GM19452 (cell line): ENCODE results near the gene TMEM120B.
"Not testable (repeated sequence)": the region's sequence is repeated elsewhere in the genome, so short reads cannot be mapped to it uniquely, and the experiment has no call there.

ENCODE experiments used
- ATAC-seq: cut with Tn5 transposase; IDR thresholded peaks from one replicate; pipeline ENCODE4 v1.9.1; 2021; ENCODE audit not compliant: unreplicated experiment

TMEM120B gene

DNA sequence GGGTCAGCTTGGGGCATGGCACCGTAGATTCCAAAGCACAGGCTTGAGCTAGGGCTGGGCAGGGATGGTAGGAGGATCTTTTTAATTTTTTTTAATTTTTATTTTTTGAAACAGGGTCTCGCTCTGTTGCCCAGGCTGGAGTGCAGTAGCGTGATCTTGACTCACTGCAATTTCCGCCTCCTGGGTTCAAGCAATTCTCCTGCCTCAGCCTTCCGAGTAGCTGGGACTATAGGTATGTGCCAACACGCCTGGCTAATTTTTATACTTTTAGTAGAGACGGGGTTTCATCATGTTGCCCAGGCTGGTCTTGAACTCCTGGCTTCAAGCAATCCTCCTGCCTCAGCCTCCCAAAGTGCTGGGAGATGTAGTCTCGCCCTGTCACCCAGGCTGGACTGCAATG, 78.2 kb downstream of the TMEM120B start:
- not testable (repeated sequence) for ATAC-seq

DNA sequence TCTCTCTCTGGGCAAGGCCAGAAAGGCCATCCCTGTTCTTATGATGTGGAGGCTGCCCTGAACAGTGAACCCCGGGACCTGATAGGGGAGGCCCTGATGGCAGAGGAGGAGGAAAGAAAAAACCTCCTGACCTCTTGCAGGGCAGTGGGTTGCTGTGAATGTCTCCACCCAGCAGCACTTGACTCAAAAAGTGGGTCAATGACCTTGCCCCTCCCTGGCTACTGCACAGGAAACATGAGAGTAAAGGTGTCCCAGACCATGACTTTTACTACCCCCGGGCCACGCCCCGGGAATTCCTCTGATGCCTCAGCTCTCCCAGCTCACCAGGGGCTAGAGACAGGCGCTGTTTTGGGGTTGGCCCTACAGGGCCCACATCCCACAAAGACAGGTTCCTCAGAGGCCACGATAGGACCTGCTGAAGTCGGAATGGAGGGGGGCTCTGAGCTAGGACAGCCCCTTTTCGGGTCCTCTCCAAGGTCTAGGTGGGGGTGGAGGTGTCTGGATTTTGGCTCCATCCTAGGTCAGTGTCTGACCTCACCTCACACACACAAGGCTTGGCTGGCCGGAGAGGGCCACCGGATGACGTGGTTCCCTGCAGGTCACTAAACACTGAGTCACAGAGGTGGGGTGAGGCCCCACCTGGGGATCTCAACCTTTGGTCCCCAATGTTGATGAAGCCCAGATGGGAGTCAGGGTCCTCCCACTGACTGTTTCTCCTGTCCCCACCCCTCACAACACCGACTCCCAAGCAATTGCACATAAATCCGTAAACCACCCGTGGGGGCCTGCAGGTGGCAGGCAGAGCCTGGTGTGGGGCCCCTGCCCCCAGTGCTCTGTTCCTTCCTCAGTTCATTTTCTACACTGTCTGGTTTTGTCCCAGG, 79.4 kb downstream of the TMEM120B start:
- ATAC-seq = no peak

DNA sequence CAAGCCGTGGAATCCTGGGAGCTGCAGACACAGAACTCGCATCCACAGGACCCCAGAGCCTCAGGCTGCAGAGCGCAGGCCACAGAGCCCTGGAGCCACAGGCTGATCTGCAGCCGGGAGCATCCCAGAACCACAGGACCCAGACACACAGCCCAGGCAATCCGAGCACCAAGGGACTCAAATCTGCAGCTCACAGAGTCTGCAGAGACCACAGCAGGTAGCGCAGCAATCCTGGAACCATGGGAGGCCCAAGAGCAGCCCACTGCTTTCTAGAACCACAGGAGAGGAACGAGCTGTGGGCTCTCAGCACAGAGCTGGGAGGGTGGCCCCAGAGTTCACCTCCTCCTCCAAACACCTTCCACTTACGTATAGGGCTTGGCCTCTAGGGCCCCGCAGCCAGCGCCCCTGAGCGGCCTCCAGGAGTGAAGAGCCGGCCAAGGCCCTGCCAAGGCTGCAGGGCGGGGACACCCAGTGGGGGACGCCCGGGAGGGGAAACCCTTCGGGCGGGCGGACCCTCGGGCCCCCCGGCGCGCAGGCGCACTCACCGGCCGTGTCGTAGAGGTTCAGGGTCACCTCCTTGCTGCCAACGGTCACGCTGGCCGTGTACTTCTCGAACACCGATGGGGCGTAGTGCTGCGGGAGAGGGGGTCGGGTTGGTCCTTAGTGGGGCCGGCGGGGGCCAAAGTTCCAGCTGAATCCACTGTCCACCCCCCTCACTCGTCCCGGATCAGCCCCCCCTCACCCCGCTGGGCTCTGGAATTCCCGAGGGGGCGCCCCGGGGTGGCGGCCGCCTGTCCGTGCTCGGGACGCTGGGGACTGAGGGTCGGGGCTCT, 80.3 kb downstream of the TMEM120B start:
- no peak for ATAC-seq

DNA sequence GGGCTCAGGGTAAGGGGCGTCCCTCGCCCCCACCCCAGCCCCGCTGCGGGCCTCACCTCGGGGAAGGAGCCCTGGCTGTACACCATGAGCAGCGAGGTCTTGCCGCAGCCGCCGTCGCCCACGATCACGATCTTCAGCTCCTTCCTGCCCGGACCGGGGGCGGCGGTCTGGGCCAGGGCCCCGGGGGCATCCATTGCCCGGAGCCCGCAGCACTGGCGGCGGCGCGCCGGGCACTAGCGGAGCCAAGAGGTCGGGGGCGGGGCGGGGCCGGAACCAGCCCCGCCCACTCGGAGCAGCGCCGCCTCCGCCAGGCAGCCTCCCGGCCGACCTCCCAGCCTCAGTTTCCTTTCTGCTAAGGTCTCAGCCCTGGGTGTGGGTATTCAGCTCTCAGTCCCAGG, 80.9 kb downstream of the TMEM120B start, which contains the start of gene RHOF:
Gene RHOF, minus strand, starts transcription at position 249 of the 398 bp plus-strand sequence. Its CDS starts 55 bp downstream, at position 194.
- ATAC-seq = peak; percentile 10

DNA sequence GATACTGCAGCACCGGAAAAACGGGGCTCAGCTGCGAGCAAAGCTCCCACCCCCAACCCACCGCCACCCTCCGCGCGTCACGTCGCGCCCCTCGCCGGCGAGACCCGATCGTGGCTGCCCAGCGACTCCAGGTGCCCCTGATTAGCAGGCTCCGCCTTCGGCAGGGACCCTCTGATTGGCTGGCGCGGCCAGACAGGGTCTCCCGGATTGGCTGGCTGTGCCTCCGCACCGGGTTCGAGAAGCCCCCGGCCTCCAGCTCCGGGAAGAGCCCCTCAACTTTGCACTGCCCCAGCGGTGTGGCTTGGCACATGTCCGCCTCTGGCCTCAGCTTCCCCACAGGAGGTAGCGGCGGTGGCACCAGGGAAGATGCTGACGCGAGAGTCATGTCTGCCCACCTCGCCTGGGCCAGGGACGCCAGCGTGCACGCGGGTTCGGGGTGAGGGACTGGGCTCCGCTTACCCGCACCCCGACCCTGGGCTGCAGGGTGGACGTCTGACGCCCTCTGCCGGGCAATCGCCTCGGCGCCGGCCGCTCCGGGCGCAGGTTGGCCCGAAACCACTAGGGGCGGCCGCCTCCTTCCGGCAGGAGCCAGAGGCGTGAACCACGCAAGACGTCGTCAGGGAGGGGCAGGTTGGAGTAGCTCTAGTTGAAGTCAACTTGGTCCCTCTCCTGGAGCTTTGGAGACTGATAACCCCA, 81.4 kb downstream of the TMEM120B start:
- peak; percentile 52 for ATAC-seq

DNA sequence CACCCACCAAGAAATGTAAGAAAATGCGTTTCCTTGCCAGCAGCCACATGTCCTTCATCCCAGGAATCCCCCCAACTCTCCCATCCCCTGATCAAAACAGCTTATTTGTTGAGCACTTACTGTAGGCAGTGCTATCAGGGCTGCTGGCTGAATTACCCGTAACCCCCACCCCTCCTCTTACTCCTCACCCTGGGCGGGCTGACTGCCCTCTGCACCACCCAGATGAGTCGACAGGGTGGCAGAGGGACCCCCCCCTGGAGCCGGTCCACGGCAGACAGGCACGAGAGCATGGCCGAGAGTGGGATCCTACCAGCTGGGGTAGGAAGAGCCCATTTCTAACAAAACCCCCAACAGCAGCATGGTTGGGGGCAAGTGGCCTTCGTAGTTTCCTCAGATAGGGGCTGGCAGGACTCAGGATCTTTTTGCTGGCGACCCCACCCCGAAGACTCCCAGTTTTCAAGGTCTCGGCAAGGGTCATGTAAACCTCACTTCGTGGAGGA, 82.0 kb downstream of the TMEM120B start:
- peak; percentile 0 for ATAC-seq

DNA sequence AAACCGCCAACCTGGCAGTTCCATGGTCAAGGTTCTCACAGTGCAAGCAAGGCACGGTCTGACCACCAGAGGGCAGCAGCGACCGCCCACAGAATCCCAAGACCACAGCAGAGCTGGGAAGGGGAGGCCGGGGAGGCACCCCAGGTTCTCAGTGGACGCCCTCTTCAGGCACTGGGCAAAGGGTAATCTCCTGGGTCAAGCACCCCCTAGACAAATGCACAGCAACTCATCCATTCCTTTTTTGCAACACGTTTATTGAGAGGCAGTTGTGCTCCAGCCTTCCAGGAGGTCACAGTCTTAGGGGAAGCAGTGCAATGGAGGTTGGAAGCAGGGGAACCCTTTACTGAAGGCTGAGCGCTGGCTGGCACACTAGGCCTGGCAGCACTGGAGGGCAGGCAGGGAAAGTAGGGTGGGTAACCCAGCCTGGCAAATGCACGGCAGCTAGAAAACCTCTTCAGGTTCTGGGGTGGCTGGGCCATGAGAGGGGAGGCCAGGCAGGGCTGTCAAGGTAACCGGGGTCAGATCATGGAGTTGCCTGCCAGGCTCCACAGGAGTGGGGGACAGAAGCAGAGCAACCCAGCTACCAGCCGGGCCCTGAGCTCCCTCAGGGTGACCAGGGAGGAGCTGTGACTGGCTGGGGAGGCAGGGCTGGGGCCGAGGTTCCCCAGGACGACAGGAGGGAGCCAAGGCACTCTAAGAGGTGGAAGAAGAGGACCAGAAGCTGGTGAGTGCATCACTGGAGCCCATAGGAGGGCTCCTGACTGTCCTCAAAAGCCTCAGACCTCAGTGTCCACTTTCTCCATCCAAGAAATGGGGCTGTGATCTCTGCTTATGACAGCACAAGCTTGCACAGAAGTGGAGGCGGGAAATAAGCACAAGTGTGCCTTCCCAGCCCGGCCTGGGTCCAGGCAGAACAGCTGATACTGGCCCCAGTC, 82.7 kb downstream of the TMEM120B start:
- no peak for ATAC-seq

DNA sequence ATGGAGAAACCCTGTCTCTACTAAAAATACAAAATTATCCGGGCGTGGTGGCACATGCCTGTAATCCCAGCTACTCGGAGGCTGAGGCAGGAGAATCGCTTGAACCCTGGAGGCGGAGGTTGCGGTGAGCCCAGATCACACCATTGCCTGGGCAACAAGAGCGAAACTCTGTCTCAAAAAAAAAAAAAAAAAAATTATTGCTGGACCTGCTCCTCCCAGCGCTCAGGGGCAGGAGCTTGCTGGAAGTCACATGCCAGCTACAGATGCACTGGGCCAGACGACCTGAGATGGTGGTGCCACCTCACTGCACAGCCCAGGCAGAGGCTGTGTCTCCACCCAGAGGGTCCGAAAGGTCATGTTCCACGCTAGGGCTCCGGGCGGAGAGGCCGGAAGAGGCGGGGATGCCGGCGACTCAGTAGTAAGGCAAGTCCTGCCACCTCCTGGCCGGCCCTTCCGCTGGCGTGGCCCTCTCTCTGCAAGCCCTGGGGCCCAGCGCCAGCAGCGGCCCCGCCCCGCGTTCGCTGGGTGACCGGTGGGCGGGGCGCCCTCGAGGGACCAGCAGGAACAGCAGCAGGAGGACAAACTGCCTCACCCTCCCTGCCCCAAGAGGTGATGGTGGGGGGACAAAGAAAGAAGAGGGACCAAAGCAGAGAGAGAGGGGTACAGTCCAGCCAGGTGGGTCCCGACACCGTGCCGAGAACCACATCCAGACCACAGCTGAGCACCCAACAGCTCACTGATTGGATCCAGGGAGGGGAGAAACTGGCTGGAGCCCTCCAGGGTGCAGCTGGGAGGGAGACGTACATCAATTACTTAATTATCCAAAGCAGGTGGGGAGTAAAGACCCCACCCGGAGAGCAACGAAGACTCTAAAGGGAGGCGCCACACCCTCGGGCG, 84.6 kb downstream of the TMEM120B start:
- no peak for ATAC-seq

DNA sequence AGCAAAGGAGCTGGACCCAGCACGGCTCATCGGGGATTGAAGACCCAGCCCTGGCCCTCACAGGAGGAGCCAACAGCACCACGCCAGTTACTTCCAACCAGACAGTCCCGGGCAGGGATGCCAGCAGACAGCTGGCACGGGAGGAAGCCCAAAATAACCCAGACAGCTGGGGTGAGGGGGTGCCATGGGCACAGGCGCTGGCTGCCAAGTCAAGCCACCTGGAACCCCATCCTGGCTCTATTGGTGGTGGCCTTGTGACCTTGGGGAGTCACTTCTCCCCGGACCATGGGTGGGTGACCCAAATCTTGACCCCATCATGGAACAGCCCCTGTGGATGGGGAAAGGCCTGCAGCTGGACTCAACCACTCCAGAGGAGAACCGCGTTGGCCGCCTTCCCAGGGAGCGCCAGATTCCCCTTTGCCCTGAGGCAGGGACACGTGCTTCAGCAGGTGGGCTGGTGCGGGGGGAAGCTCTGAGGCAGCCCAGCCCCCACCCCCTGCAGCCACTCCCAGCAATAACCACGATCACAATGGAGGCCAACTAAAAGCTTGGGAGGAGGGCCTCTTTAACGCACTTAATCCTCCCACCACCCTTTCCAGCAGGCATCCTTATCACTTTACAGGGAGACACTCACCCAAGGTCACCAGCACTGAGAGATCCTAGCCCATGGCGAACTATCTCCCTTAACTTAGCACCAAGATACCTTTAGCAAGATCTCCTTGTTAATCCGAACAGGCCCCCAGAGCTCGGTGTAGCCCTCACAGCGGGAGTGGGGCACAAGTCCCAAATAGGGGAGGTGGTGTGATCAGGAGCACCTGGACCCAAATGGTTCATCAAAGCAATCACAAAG, 85.6 kb downstream of the TMEM120B start:
- ATAC-seq = no peak

DNA sequence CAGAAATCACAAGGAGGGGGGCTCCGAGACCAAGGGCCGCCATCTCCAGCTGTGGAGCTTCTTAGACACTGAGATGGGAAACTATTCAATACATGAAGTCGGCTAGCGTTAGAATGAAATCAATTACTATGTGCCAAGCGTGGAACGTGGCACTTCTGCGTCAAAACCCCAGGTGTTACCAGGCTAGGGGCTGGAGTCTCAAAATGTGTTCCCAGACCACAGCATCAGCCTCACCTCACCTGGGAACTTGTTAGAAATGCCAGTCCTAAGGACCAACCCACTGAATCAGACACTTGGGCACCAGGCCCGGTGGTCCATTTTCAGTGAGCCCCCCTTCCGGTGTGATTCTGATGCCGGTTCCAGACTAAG, 86.2 kb downstream of the TMEM120B start:
- ATAC-seq = no peak

DNA sequence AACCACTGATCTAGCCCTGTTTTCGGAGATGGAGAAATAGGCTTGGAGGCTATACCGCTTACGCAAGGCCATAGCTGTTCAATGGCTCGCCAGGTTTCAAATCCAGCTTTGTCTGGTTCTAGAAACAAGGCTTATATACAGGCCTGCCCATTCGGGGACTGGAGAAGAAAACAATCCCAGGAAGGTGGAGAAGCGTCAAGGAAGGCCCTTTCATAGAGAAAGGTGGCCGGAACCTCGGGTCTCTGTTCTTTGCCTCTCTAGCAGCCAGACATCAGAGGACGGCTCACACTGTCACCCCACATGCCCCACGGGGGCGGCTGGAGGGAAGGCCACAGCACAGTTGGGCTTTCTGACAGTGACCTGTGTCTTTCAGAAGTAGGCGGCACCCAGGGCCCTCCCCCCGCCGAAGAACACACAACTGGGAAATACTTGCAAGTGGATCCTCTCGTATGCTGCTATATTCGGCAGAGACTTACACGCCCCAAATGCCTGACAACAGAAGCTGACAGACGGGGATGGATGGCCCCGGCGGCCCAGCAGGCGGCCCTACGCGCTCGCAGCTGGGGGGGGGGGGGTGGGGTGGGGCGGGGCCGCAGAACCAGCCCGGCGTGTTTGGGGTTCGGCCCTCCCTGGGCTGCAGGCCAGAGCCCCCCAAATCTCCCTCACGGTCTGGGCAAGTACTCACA, 86.7 kb downstream of the TMEM120B start:
- no peak for ATAC-seq

DNA sequence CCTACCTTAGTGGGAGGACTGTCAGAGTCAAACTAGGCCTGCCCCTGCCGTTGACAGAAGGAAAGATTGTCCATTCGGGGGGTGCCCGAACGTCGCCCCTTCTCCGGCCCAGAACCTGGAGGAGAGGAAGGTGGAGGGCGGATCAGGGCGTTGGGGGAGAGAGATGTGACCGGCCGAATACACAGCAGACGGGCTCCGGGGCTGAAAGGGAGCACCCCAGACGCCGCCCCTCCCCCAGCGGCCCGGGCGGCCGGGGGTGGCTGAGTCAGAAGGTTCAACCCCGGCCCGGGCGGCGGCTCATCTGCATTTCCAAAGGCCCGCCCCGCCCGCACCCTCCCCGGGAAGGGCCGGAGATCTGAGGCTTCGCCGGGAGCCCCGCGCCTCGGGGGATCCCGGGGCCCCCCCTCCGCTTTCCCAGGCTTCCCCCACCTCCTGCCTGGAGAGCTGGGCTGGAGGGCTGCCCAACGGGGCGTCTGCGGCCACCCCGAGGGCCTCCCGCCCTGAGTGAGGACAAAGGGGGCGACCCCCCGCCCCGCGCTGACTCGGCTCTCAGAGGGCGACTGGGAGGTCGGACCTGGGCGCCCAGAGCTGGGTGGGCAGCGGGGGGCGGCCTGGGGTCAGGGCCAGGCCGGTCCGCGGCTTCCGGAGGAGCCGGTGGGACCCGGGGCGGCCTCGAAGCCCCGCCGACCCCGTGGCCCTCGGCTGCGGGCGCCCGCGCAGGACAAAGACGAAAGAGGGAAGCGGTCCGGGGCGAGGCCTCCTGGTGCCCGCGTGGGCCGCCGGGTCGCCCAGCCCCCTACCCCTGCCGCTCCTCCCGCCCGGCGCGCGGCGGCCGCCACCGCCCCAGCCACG, 87.5 kb downstream of the TMEM120B start:
- ATAC-seq = no peak

DNA sequence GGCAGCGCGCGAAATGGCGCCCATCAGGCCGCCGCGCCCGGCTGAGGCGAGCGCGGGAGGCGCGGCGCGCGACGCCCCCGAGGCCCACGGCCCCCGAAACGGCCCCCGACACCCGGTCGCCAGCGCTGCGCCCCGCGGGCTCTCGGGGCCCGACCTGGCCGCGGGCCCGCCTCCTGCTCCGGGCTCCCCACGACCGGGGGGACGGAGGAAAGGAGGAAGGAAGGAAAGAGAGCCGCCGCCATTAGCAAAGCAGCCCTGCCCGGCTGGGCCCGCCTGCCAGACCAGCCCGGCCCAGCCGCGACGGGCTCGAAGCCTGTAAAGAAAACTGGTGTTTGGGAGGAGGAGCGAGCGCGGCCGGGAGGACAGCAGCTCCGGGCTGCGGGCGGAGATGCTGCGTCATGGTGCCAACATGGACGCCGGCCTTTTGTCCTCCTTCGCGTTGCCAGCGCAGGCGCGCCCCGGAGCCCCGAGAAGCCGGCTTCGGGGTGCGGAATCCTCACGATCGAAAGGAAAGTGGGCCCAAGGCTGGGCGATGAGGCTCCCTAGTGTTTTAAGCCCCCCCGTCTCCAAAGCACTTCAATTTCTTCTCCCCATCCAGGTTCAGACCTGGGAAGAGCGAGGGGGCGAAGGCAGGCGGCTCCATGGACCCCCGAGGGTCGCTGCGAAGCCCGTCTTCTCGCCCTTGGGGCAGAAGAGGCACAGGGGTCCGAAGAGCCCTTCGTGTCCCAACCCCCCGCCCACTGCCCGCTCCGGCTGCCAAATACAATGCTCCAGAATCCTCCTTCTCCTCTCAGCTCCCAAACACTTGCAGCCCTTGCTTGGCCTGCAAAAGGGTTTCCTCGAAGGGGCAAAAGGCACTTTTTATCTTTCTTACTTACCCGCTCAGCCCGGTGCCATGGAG, 88.4 kb downstream of the TMEM120B start:
- ATAC-seq = no peak

DNA sequence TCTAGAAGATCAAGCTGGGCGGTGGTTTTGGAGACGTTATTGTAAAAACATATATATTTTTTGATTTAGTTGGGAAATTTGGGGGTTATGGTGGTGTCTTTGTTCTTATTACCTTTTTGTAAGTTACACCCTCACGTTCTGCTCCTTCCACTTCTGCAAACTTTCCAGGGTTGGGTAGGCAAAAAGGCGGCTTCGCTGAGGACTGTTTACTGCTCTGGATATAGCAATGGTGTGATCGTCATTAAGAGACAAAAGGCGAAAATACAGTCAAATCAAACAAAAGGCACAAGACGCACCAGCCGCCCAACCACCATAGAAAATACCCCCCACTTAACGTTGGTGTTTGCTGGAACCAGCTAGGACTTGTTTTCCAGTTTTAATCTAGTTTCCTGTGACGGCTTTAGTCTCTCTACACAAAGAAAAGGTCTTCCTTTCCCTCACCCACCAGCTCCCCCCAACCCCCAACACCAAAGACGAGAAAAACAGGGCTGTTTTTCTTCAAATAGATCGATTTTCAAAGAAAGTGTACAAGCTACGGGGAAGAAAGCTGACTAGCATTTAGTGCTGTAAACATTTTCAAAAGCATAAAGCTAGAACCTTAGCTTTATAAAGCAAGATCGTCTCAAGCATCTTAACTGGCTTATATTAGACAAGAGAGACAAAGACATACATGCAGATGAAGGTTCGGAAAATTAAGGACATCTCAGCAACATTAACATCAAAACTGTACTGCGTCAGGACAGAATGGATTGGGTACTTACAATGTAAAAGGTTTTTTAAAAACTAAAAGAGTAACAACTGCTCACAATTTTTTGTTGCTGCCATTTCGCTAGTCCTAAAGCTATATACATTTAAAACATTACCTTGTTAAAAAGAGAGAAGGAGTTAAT, 89.3 kb downstream of the TMEM120B start:
- ATAC-seq = no peak

DNA sequence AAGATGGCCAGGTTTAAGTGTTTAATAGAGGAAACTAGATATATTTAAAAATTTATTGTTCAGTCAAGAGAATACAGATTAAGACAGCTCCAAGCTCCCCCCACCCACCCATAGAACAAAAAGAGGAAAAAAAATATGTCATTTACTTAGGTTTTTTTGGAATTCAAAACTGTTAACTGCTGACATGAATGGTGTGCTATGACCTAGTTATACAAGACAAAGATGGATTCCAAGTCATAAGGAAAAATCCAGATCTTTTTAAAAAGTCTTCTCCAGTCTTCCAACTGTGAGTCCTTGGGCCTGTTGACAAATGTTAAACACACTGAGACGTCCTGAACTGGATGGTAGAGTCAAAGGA, 89.9 kb downstream of the TMEM120B start:
- ATAC-seq = no peak
